ENCODE measurements around the gene NDFIP2.

Gene NDFIP2, protein sequence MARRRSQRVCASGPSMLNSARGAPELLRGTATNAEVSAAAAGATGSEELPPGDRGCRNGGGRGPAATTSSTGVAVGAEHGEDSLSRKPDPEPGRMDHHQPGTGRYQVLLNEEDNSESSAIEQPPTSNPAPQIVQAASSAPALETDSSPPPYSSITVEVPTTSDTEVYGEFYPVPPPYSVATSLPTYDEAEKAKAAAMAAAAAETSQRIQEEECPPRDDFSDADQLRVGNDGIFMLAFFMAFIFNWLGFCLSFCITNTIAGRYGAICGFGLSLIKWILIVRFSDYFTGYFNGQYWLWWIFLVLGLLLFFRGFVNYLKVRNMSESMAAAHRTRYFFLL

DNA sequence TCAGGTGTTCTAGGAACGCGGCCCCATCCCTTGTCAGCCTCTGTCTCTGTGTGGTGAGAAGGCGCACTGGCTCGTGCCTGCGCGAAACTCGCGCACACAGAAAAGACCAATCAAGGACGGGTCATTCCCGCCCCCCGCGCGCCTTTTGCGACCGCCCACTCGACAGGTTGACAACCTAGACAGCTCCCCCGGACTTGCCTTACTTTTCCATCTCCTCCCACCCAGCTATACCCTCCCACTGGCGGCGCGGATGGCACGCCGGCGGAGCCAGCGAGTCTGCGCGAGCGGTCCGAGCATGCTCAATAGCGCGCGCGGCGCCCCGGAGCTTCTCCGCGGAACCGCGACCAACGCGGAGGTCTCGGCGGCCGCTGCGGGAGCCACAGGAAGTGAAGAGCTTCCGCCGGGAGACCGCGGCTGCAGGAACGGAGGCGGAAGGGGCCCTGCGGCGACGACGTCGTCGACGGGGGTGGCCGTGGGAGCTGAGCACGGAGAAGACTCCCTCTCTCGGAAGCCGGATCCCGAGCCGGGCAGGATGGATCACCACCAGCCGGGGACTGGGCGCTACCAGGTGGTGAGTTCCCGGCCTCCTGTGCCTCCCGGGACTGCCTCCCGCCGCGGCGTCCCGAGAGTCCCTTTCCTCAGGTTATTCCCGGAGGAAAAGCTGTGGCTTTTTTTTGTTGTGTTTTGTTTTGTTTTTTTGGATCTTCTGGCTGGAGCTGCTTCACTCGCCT is at the start of gene NDFIP2:
TSS of gene NDFIP2 (plus strand) at position 202 of the 731 bp plus-strand sequence. CDS start at position 251, 49 bp downstream.
- peaks cover 19% of the 10 kb centered on the region for H3K4me1 Mint-ChIP-seq (ENCODE audit: low read depth)
- peak within 1 kb of the TSS; percentile 35 for H3K27ac Mint-ChIP-seq
- peaks cover 70% of the 10 kb centered on the region for H3K27me3 Mint-ChIP-seq
- intact Hi-C loops (cut with micrococcal nuclease) = no loop called here
- H3K36me3 Mint-ChIP-seq (ENCODE audit: low read depth) = peaks cover 10% of the 10 kb centered on the region
- no peaks in the 10 kb centered on the region for H3K9me3 Mint-ChIP-seq
- H3K4me3 Mint-ChIP-seq = peak within 1 kb of the TSS; percentile 77

DNA sequence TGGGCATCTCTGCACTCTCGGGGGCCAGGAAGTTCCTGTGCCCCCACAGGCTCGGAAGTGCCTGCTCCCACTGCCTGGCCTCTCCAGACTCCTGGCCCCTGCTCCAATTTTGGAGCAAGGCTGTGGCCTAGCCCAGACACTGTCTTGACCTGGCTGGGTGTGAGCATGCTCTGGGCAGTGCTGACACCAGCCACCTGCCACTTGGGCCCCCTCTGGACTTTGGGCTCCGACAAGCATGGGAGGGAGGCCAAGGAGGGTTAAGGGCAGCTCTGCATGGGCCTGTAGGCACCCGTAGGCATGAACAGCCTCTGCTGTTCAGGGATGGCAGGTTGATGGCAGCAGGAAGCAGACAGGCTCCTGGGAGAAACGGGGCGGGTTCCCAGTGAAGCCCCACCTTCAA is 48.9 kb upstream of the NDFIP2 start:
- no peak overlapping the region for H3K27ac Mint-ChIP-seq
- intact Hi-C loops (cut with micrococcal nuclease) = no loop called here
- H3K4me1 Mint-ChIP-seq (ENCODE audit: low read depth) = no peaks in the 10 kb centered on the region
- H3K4me3 Mint-ChIP-seq = no peak overlapping the region
- H3K9me3 Mint-ChIP-seq = no peaks in the 10 kb centered on the region
- H3K36me3 Mint-ChIP-seq (ENCODE audit: low read depth) = no peaks in the 10 kb centered on the region
- no peaks in the 10 kb centered on the region for H3K27me3 Mint-ChIP-seq

DNA sequence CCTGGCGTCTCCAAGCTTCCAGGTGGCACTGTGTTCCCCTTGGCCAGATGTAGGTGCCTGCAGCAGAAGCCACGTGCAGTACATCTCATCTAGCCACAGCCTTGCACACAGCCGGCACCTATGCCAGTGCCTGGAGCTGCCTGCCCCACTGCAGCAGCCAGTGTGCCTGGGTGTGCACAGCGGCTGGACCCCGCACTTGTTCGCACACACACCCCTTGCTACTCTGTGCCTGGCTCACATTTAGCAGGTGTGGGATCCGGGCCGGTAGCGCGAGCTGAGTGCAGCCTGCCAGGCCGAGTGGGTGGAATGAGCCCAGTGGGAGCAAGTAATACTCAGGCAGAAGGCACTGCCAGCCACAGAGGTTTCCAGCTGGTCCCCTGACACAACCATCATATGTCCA is 48.0 kb upstream of the NDFIP2 start:
- H3K4me1 Mint-ChIP-seq (ENCODE audit: low read depth) = no peaks in the 10 kb centered on the region

DNA sequence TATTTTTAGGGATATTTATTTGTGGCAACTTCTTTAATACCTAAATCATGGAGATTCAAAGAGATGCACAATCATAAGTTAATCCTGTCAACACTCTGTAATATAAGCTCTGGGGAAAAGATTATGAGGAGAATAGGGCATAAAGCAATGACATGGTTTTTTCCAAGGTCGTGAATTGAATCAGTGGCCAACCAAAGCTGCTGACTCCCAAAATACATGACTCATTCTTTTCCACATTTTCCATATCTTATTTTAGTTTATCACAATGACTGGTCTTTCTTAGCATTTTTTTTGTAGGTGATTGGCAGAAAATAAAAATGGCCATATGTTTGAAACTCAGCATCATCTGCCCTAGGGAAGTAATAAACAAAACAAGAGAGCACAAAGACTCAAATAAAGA is 46.4 kb upstream of the NDFIP2 start:
- H3K36me3 Mint-ChIP-seq (ENCODE audit: low read depth) = no peaks in the 10 kb centered on the region
- no peaks in the 10 kb centered on the region for H3K27me3 Mint-ChIP-seq
- no peak overlapping the region for H3K27ac Mint-ChIP-seq
- no peak overlapping the region for H3K4me3 Mint-ChIP-seq
- H3K9me3 Mint-ChIP-seq = no peaks in the 10 kb centered on the region
- intact Hi-C loops (cut with micrococcal nuclease) = no loop called here
- no peaks in the 10 kb centered on the region for H3K4me1 Mint-ChIP-seq (ENCODE audit: low read depth)

More for the DNA sequence above, 48.0 kb upstream of the NDFIP2 start:
- Mint-ChIP-seq H3K27ac (no peak overlapping the region), H3K4me3 (no peak overlapping the region), H3K9me3 (no peaks in the 10 kb centered on the region), H3K36me3 (ENCODE audit: low read depth) (no peaks in the 10 kb centered on the region), H3K27me3 (no peaks in the 10 kb centered on the region)
- intact Hi-C loops (cut with micrococcal nuclease) = no loop called here

DNA sequence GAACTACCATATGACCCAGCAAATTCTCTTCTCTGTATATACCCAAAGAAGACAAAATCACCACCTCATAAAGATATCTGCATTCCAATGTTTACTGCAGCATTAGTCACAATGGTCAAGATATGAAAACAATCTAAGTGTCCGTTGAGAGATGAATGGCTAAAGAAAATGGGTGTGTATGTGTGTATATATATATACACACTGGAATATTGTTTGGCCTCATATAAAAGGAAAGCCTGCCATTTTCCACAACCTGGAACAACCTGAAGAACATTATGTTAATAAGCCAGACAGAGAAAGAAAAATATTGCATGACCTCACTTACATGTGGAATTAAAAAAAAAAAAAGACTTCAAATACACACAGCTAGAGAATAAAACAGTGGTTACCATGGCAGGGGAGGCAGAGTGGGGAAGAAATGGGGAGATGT is 45.4 kb upstream of the NDFIP2 start:
- Mint-ChIP-seq H3K4me3 (no peak overlapping the region), H3K9me3 (no peaks in the 10 kb centered on the region), H3K36me3 (ENCODE audit: low read depth) (no peaks in the 10 kb centered on the region), H3K27me3 (no peaks in the 10 kb centered on the region), H3K27ac (no peak overlapping the region), H3K4me1 (ENCODE audit: low read depth) (no peaks in the 10 kb centered on the region)
- intact Hi-C loops (cut with micrococcal nuclease) = no loop called here

DNA sequence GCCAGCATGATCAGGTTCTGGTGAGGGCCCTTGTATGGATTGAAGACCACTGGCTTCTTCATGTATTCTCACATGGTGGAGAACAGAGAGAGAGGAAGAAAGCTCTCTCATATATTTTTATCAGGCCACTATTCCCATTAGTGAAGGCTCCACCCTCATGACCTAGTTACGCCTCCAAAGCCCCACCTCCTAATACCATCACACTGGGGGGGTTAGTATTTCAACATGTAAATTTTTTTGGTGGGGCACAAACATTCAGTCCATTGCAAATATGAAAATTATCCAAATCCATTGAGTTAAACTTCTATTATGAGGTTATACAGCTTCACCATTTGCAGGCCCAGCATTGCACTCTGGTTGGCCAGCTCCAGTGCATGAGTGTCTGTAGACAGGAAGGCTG is 41.7 kb upstream of the NDFIP2 start:
- no peaks in the 10 kb centered on the region for H3K36me3 Mint-ChIP-seq (ENCODE audit: low read depth)
- intact Hi-C loops (cut with micrococcal nuclease) = no loop called here
- no peak overlapping the region for H3K4me3 Mint-ChIP-seq
- no peak overlapping the region for H3K27ac Mint-ChIP-seq
- no peaks in the 10 kb centered on the region for H3K27me3 Mint-ChIP-seq
- no peaks in the 10 kb centered on the region for H3K9me3 Mint-ChIP-seq
- H3K4me1 Mint-ChIP-seq (ENCODE audit: low read depth) = no peaks in the 10 kb centered on the region

DNA sequence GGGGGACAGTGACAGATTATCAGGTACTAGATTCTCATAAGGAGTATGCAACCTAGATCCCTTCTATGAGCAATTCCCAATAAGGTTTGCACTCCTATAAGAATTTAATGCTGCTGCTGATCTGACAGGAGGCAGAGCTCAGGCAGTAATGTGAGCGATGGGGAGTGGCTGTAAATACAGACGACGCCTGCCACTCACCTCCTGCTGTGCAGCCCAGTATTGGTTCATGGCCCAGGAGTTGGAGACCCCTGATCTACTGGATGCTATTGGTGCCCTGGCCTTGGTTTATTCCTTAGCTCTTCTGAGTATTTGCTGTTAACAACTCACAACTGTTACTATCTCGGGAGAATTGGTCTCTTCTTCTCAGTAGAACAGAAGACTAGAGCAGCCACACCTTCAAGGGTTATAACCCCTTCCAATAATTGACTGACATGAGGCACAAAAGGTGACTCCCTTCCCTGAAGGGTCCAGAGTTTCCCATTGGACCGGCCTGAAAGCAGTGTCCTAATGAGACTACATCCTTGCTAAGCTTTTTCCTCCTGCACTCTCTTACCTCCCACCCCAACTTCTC is 39.9 kb upstream of the NDFIP2 start:
- Mint-ChIP-seq H3K27me3 (peaks cover 3% of the 10 kb centered on the region), H3K4me1 (ENCODE audit: low read depth) (no peaks in the 10 kb centered on the region), H3K9me3 (no peaks in the 10 kb centered on the region), H3K4me3 (no peak overlapping the region), H3K27ac (no peak overlapping the region), H3K36me3 (ENCODE audit: low read depth) (no peaks in the 10 kb centered on the region)
- intact Hi-C loops (cut with micrococcal nuclease) = no loop called here

DNA sequence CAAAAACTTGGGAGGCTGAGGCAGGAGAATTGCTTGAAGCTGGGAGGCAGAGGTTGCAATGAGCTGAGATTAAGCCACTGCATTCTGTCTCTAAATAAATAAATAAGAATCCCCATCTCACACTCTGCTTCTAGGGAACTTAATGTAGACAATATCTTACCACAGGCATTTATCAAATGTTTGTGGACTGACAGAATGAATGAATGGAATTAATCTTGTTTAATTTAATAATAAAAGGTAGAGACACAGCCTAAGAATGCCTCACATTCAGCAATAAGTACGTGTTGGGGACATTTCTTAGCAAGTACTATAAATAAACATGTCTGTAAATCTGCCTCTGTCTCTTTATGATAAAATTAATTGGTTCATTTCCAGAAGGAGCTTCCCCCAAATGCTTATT is 38.7 kb upstream of the NDFIP2 start:
- intact Hi-C loops (cut with micrococcal nuclease) = no loop called here
- Mint-ChIP-seq H3K27me3 (peaks cover 6% of the 10 kb centered on the region), H3K4me3 (no peak overlapping the region), H3K9me3 (no peaks in the 10 kb centered on the region), H3K27ac (no peak overlapping the region), H3K4me1 (ENCODE audit: low read depth) (no peaks in the 10 kb centered on the region), H3K36me3 (ENCODE audit: low read depth) (no peaks in the 10 kb centered on the region)

DNA sequence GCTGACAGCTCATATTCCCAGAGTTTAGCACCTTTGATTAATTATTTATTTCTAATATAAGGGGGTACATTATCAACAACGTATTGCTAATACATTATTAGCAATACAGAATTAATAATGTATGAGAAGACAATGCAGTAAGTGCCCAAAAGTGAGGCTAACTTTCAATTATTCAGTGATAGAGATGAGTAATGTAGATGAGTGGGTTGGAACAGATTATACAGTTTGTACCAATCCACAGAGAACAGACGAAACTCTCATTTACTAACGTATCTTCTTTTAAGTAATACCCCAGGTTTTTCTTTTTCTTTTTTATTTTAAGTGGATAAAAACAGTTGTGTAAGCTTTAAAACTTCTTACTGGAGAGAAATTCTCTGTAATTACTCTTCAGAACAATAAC is 38.2 kb upstream of the NDFIP2 start:
- H3K4me1 Mint-ChIP-seq (ENCODE audit: low read depth) = no peaks in the 10 kb centered on the region
- H3K9me3 Mint-ChIP-seq = no peaks in the 10 kb centered on the region
- no peak overlapping the region for H3K27ac Mint-ChIP-seq
- H3K4me3 Mint-ChIP-seq = no peak overlapping the region
- intact Hi-C loops (cut with micrococcal nuclease) = no loop called here
- no peaks in the 10 kb centered on the region for H3K36me3 Mint-ChIP-seq (ENCODE audit: low read depth)
- H3K27me3 Mint-ChIP-seq = peaks cover 11% of the 10 kb centered on the region

DNA sequence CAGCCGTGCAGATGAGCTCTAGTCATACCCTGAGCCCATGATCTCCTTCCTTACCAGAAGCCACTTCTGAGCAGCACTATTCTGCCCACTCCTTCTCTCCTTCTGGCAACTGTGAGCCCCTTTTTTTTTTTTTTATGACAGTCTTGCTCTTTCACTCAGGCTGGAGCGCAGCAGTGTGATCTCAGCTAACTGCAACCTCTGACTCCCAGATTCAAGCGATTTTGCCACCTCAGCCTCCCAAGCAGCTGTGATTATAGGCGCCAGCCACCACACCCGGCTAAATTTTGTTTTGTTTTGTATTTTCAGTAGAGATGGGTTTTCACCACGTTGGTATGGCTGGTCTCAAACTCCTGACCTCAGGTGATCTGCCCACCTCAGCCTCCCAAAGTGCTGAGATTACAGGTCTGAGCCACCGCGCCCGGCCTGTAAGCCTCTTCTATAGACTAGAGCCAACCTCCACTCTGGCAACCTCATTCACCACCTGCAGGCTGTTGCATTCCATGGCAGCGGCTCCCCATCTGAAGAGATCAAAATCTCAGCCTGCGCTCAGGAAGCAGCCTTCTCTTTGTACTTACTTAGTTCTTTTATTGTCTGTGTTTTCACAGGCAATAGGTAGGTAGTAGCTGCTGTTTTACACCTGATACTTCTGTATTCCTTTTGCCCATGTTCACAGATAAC is 34.8 kb upstream of the NDFIP2 start:
- H3K9me3 Mint-ChIP-seq = peaks cover 10% of the 10 kb centered on the region
- no peak overlapping the region for H3K27ac Mint-ChIP-seq
- no peaks in the 10 kb centered on the region for H3K36me3 Mint-ChIP-seq (ENCODE audit: low read depth)
- H3K27me3 Mint-ChIP-seq = peaks cover 11% of the 10 kb centered on the region
- no peak overlapping the region for H3K4me3 Mint-ChIP-seq
- peaks cover 7% of the 10 kb centered on the region for H3K4me1 Mint-ChIP-seq (ENCODE audit: low read depth)
- intact Hi-C loops (cut with micrococcal nuclease) = no loop called here

DNA sequence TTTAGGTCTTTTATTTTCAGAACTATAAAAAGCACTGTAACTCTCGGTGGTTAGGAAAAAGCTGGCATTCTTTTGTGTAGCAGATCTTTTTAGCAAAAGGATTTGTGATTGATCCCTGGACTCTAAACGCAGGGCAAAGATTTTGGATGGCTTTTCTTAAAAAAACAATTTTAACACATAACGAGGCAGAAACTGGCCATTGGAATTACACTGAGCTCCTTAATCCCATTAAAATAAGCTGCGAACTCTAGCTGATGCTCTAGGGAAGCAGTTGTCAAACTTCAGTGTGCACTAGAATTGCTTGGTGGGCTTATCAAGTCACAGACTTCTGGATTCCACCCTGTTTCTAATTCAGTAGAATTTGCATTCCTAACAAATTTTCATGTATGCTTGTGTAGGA is 33.8 kb upstream of the NDFIP2 start:
- peaks cover 10% of the 10 kb centered on the region for H3K9me3 Mint-ChIP-seq
- H3K4me3 Mint-ChIP-seq = no peak overlapping the region
- H3K27me3 Mint-ChIP-seq = peaks cover 11% of the 10 kb centered on the region
- no peak overlapping the region for H3K27ac Mint-ChIP-seq
- intact Hi-C loops (cut with micrococcal nuclease) = no loop called here
- peaks cover 16% of the 10 kb centered on the region for H3K4me1 Mint-ChIP-seq (ENCODE audit: low read depth)
- no peaks in the 10 kb centered on the region for H3K36me3 Mint-ChIP-seq (ENCODE audit: low read depth)

DNA sequence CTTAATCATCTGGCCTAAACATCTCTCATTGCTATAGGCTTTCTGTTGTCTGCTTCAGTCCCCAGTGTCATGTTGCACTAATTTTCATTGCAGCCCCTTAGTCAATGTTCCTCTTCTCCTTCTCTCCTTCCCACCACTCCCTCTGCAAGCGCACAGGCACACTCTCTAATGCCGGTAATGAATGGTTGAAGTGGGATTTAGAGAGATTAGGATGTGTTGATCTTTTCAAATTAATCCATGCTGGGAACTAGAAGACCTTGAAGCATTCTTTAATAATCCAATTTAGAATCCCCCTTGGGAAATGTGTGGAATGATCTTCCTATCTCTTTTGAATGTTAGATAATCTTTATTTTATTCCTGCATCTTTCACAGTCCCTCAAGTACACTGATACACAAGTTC is 33.2 kb upstream of the NDFIP2 start:
- peaks cover 16% of the 10 kb centered on the region for H3K4me1 Mint-ChIP-seq (ENCODE audit: low read depth)
- no peak overlapping the region for H3K27ac Mint-ChIP-seq
- H3K9me3 Mint-ChIP-seq = peaks cover 10% of the 10 kb centered on the region
- peaks cover 14% of the 10 kb centered on the region for H3K27me3 Mint-ChIP-seq
- H3K4me3 Mint-ChIP-seq = no peak overlapping the region
- H3K36me3 Mint-ChIP-seq (ENCODE audit: low read depth) = no peaks in the 10 kb centered on the region
- intact Hi-C loops (cut with micrococcal nuclease) = no loop called here

DNA sequence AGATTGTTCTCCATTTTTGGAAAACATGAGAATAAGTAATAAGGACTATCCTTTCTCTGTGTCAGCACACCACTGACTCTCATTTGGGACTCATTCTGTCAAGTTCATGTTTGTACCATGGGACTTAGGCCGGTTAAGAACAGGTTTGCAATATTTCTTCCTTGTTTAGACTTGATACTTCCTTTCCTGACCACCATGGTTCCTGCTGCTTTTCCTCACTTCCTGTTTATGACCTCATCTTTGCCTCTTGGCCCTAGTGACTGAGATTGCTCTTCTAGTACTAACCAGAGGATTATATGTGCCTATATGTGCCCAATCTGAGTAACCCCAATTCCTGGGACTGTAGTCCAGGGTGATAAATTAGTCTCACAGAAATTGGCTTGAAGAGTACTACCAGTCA is 32.5 kb upstream of the NDFIP2 start:
- Mint-ChIP-seq H3K4me1 (ENCODE audit: low read depth) (peaks cover 16% of the 10 kb centered on the region), H3K9me3 (peaks cover 10% of the 10 kb centered on the region), H3K27ac (no peak overlapping the region), H3K27me3 (peaks cover 14% of the 10 kb centered on the region), H3K4me3 (no peak overlapping the region), H3K36me3 (ENCODE audit: low read depth) (no peaks in the 10 kb centered on the region)
- intact Hi-C loops (cut with micrococcal nuclease) = no loop called here

DNA sequence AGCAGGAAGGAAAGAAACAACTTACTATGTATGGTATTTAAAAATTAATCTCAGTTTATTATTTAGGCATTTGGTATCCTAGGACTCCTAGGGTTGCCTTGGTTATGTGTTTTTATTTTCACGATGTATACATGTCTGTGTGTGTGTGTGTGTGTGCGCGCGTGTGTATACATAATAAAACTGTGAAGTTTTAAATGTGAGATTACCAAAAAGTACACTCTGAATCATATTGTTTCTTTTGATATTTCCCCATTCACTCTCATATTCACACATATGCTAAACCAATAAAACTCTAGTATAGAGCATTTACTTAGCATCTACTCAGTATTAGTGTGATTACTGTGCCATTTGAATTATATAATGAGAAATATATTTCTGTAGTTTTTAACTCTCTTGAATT is 30.8 kb upstream of the NDFIP2 start:
- intact Hi-C loops (cut with micrococcal nuclease) = no loop called here

More for the DNA sequence above, 30.8 kb upstream of the NDFIP2 start:
- Mint-ChIP-seq H3K27ac (no peak overlapping the region), H3K9me3 (peaks cover 10% of the 10 kb centered on the region), H3K4me3 (no peak overlapping the region), H3K27me3 (peaks cover 17% of the 10 kb centered on the region), H3K4me1 (ENCODE audit: low read depth) (peaks cover 16% of the 10 kb centered on the region), H3K36me3 (ENCODE audit: low read depth) (no peaks in the 10 kb centered on the region)

Data from dendritic cell treated with granulocyte-macrophage colony-stimulating factor and Interleukin-4, amounts not matched to agents 40 ng/mL and 50 ng/mL, for 4 days (primary cell).